Activated naive CD8-positive, alpha-beta T cell treated with anti-CD3 and anti-CD28 coated beads, Interleukin-2, amount 50 U/mL, for 16 hours (primary cell): ENCODE results near the gene TMEM222.
"Not testable (repeated sequence)": the region's sequence is repeated elsewhere in the genome, so short reads cannot be mapped to it uniquely, and the experiment has no call there.

Source experiments
- DNase-seq: peaks from one replicate; pipeline ENCODE4 v3.0.0-alpha.2; 2020; ENCODE audit warnings: low read depth, low spot score

TMEM222 gene, protein sequence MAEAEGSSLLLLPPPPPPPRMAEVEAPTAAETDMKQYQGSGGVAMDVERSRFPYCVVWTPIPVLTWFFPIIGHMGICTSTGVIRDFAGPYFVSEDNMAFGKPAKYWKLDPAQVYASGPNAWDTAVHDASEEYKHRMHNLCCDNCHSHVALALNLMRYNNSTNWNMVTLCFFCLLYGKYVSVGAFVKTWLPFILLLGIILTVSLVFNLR

DNA sequence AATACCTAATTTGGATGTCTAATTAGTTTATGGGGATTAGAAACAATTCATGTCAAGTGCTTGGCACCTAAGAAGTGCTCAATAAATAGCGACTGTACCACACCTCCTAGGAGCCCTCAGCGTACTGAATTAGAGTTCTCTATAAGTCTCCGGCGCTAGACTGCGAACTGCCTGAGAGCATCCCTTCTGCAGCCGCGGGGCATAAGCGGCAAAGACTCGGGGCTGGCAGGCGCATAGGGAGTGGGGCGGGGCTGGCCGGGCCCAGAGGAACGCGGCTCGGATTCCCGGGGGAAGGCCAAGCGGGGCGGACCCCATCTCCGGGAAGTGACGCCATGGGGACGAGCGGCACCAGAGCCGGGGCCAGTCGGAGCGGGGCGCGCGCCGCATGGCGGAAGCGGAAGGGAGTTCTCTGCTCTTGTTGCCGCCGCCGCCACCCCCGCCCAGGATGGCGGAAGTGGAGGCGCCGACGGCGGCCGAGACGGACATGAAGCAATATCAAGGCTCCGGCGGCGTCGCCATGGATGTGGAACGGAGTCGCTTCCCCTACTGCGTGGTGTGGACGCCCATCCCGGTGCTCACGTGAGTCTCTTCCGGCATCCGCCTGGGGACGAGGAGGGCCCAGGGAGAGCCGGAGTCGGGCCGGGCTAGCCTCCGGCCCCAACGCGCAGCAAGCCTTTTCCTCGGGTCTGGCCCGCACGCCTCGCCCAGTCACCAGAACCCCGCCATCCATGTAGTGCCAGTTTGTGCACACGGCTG is at the start of gene TMEM222:
Gene TMEM222, plus strand, starts transcription at position 351 of the 756 bp plus-strand sequence. Its CDS starts 35 bp downstream, at position 386.
- peak; percentile 96 for DNase-seq

- DNase-seq, result no peak
These were observed 47.8 kb upstream of the TMEM222 start for GRCh38 chr1:27274204-27274603.

DNA sequence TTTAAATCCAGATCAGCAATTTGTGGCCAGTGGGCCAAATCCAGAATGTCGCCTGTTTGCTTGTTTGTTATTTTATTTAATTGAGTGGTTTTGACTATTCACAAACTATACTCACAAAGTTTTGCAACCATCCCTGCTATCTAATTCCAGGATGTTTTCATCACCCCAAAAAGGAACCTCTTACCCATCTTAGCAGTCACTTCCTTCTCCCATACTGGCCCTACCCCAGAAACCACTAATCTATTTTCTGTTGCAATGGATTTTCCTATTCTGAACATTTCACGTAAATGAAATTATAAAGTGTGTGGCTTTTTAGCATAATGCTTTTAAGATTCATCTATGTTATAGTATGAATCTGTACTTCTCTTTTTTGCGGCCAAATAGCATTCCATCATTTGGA is 46.3 kb upstream of the TMEM222 start:
- DNase-seq, result no peak

GRCh38 chr1:27284425-27285273 is 37.3 kb upstream of the TMEM222 start:
- peak; percentile 83 for DNase-seq

DNA sequence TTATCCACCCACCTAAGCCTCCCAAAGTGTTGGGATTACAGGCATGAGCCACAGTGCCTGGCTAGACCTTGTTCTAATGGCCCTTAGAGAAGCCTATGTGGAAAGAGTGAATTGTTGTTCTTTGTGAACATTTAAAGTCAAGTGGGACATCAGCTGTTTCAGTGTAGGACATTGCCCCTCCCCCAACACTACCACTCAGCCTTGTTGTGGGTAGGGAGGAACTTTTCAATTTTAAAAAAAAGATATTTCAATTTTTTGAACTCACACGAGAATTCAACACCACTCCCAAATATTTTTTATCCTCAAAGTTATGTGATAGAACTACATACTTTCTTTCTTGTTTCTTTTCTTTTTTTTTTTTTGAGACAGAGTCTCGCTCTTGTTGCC is 36.7 kb upstream of the TMEM222 start:
- DNase-seq, result no peak

DNA sequence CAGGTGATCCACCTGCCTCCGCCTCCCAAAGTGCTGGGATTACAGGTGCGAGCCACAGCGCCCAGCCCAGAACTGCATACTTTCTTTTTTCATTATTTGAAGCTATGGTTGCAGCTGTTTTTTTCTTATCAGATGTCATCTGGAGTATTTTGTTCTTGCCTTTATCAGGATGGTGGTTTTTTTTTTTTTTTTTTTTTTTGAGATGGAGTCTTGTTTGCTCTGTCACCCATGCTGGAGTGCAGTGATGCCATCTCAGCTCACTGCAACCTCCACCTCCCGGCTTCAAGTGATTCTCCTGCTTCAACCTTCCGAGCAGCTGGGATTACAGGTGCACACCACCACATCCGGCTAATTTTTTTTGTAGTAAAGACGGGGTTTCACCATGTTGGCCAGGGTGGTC is 36.1 kb upstream of the TMEM222 start:
- DNase-seq, result not testable (repeated sequence)

DNA sequence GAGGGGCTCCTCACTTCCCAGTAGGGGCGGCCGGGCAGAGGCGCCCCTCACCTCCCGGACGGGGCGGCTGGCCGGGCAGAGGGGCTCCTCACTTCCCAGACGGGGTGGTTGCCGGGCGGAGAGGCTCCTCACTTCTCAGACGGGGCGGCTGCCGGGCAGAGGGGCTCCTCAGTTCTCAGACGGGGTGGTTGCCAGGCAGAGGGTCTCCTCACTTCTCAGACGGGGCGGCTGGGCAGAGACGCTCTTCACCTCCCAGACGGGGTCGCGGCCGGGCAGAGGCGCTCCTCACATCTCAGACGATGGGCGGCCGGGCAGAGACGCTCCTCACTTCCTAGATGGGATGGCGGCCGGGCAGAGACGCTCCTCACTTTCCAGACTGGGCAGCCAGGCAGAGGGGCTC is 32.8 kb upstream of the TMEM222 start:
- DNase-seq, result not testable (repeated sequence)

DNA sequence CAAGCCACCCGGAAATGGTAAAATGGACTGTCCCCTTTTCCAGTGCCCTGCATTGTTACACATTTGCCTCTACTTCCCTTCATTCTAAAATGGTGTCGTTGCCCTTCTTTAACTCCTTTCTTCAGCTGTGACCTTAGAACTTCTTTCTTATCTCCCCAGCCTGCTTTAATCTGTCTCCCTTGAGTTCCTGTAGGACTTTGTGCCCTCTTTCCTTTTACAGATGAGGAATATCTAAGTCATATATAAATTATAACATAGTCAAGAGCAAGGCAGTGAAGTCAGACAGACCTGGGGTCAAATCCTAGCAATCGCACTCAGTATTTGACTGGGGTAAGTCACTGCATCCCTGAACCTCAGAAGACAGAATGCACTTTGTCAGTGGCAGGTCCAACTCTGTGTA is 31.4 kb upstream of the TMEM222 start:
- no peak for DNase-seq

- no peak for DNase-seq
These were observed 29.9 kb upstream of the TMEM222 start for GRCh38 chr1:27292106-27292505.

- DNase-seq, result no peak
These were observed 28.0 kb upstream of the TMEM222 start for GRCh38 chr1:27293915-27294314.

GRCh38 chr1:27296773-27297291 is 25.1 kb upstream of the TMEM222 start:
- peak; percentile 47 for DNase-seq

- DNase-seq, result no peak
These were observed 24.1 kb upstream of the TMEM222 start for GRCh38 chr1:27297903-27298302.

- no peak for DNase-seq
These were observed 23.2 kb upstream of the TMEM222 start for GRCh38 chr1:27298632-27299384.

- no peak for DNase-seq
These were observed 22.3 kb upstream of the TMEM222 start for GRCh38 chr1:27299385-27300271.

DNA sequence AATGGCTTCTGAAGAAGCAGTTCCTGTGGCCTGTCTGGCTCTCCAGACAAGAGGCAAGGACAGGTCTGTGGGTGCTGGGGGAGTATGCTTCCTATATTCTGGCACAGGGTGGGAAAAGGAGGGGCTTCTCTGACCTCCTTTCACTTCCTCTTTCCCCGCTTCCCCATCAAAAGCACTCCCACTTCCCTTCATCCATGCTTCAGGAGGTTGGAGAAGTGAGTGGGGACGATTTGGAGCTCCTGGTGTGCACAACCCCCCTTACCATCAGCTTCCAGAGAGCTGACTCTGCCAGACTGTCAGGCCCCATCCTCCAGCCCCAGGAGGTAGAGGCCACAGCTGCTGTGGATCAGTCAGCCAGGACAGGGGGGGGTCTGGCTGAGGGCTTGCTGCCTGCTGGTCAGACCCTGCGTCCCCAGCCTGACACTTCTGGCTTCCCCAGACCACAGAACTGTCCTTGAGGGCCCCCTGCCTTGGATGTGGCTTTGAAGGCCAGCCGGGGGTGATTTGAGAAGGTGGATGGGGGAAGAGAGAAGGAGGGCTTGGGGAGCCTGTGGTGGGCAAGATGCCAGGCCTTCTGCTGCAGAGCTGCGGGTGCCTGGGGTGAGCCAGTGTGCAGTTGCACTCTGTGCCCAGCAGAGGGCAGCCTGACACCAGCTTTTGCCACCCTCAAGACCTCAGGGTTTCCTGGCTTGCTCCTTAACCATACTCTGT is 21.5 kb upstream of the TMEM222 start:
- DNase-seq, result peak; percentile 58

- DNase-seq, result no peak
These were observed 20.9 kb upstream of the TMEM222 start for GRCh38 chr1:27301052-27301422.

- no peak for DNase-seq
These were observed 20.3 kb upstream of the TMEM222 start for GRCh38 chr1:27301582-27302199.

GRCh38 chr1:27302612-27303011 is 19.4 kb upstream of the TMEM222 start:
- no peak for DNase-seq

GRCh38 chr1:27303509-27303908 is 18.5 kb upstream of the TMEM222 start:
- DNase-seq, result no peak
